GM18870 (cell line): Measurements from ENCODE around the gene CFAP20.
"Not testable (repeated sequence)": the region's sequence is repeated elsewhere in the genome, so short reads cannot be mapped to it uniquely, and the experiment has no call there.

ENCODE experiments used
- ATAC-seq: cut with Tn5 transposase; IDR thresholded peaks from one replicate; pipeline ENCODE4 v1.9.1; 2021; ENCODE audit warnings: moderate library complexity; ENCODE audit not compliant: unreplicated experiment

CFAP20 gene

GRCh38 chr16:58099097-58099955 is 29.9 kb downstream of the CFAP20 start:
- no peak for ATAC-seq

GRCh38 chr16:58098207-58099096 is 30.7 kb downstream of the CFAP20 start:
- no peak for ATAC-seq

GRCh38 chr16:58096249-58096648 is 32.9 kb downstream of the CFAP20 start:
- ATAC-seq = no peak

- not testable (repeated sequence) for ATAC-seq
Measured at GRCh38 chr16:58095575-58095960, 33.6 kb downstream of the CFAP20 start.

- no peak for ATAC-seq
Measured at GRCh38 chr16:58094791-58095574, 34.2 kb downstream of the CFAP20 start.

- no peak for ATAC-seq
Measured at GRCh38 chr16:58094026-58094425, 35.2 kb downstream of the CFAP20 start.

GRCh38 chr16:58090396-58090795 is 38.8 kb downstream of the CFAP20 start:
- ATAC-seq = not testable (repeated sequence)

- no peak for ATAC-seq
Measured at GRCh38 chr16:58088091-58088490, 41.1 kb downstream of the CFAP20 start.

- no peak for ATAC-seq
Measured at GRCh38 chr16:58087209-58087913, 41.8 kb downstream of the CFAP20 start.

- ATAC-seq = no peak
Measured at GRCh38 chr16:58086381-58087208, 42.6 kb downstream of the CFAP20 start.

GRCh38 chr16:58085584-58086251 is 43.5 kb downstream of the CFAP20 start:
- no peak for ATAC-seq

- ATAC-seq = no peak
Measured at GRCh38 chr16:58085171-58085570, 44.0 kb downstream of the CFAP20 start.

GRCh38 chr16:58084635-58085034 is 44.5 kb downstream of the CFAP20 start:
- ATAC-seq = no peak

- ATAC-seq = no peak
Measured at GRCh38 chr16:58082381-58082780, 46.8 kb downstream of the CFAP20 start.

- not testable (repeated sequence) for ATAC-seq
Measured at GRCh38 chr16:58080657-58081056, 48.5 kb downstream of the CFAP20 start.

GRCh38 chr16:58077796-58078195 is 51.4 kb downstream of the CFAP20 start:
- ATAC-seq = no peak

GRCh38 chr16:58076514-58076913 is 52.7 kb downstream of the CFAP20 start:
- ATAC-seq = no peak

- no peak for ATAC-seq
Measured at GRCh38 chr16:58074657-58075056, 54.5 kb downstream of the CFAP20 start.

- not testable (repeated sequence) for ATAC-seq
Measured at GRCh38 chr16:58073086-58073485, 56.1 kb downstream of the CFAP20 start.
